ENCODE data around the gene LTBR.

The LTBR gene

DNA sequence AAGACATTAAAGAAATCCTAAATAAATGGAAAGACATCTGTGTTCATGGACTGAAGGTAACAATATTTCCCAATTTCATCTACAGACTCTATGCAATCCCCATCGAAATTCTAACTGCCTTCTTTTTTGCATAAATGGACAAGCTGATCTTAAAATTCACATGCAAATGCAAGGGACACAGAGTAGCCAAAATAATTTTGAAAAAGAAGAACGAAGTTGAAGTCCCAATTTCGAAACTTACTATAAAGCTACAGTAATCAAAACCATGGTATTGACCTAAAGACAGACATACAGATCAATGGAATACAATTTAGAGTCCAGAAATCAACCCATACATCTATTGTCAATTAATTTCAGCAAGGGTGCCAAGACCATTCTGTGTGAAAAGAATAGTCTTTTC is 44.4 kb downstream of the LTBR start:
- no peak for DNase-seq

GRCh38 chr12:6430124-6430989 is 46.4 kb downstream of the LTBR start:
- no peak for DNase-seq

GRCh38 chr12:6432991-6433390 is 49.0 kb downstream of the LTBR start:
- no peak for DNase-seq

GRCh38 chr12:6434205-6435140 is 50.5 kb downstream of the LTBR start:
- DNase-seq = no peak

DNA sequence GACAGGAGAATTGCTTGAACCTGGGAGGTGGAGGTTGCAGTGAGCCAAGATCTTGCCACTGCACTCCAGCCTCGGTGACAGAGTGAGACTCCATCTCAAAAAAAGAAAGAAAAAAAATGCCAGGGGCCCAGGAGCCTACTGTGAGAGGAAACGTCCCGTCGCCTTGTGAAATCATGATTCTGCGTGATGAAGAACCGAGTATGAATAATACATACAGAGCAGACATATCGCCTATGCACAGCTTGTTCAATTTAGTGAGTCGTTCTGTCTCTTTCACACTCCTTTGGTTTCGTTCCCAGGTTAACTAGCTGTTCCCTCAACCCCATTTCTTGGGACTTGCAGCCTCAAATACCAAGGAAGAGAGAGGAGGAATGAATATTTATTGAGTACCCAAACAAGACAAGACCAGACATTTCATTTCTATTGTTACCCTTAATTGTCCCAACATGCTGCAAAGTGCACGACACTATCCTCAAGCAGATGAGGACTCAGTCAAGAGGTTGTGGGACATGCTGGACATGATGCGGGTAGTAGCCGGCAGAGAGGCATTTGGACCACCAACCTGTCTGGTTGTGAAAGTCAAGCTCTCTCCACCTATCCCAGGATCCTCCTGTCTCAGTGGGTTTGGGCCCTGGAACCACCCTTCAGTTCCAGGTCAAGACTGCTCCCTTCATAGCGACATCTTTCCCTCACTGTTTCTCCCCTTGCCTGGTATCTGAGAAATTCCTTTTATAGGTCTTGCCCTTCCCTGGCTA is 52.2 kb downstream of the LTBR start:
- no peak for DNase-seq

- no peak for DNase-seq
Measured at GRCh38 chr12:6437586-6437985, 53.6 kb downstream of the LTBR start.

DNA sequence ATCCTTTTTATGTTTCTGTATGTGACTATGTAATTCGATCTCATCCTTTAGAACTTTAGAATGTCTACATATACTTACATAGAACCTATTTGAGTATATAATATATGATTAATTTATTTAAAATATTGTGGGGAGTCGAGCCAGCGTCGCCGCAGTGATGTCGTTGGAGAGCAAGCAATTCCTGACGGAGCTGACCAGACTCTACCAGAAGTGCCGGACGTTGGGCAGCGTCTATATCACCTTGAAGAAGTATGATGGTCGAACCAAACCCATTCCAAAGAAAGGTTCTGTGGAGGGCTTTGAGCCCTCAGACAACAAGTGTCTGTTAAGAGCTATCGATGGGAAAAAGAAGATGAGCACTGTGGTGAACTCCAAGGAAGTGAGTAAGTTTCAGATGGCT is 54.4 kb downstream of the LTBR start:
- DNase-seq = no peak

- DNase-seq = no peak
Measured at GRCh38 chr12:6440391-6440790, 56.4 kb downstream of the LTBR start.

Measured in NCI-H446 treated with DMSO at 0.1 percent for 48 hours (cell line).